HG02938 (cell line): ENCODE results near the gene KDSR.

ENCODE experiments used
- ATAC-seq: cut with Tn5 transposase; IDR thresholded peaks from one replicate; pipeline ENCODE4 v1.9.1; 2021; ENCODE audit warnings: mild to moderate bottlenecking, moderate library complexity; ENCODE audit not compliant: unreplicated experiment

The KDSR gene

GRCh38 chr18:63322206-63322605 is 44.8 kb downstream of the KDSR start:
- ATAC-seq = no peak

- no peak for ATAC-seq
Measured at GRCh38 chr18:63321291-63321690, 45.7 kb downstream of the KDSR start.

GRCh38 chr18:63320975-63321265 is 46.1 kb downstream of the KDSR start:
- no peak for ATAC-seq

GRCh38 chr18:63320123-63320974 is 46.7 kb downstream of the KDSR start:
- ATAC-seq = peak; percentile 57

- ATAC-seq = peak; percentile 9
Measured at GRCh38 chr18:63319383-63320122, 47.5 kb downstream of the KDSR start, which contains the start of gene BCL2. BCL2 (minus strand) TSS chr18:63319769.

GRCh38 chr18:63318889-63319382 is 48.1 kb downstream of the KDSR start:
- no peak for ATAC-seq

- peak; percentile 51 for ATAC-seq
Measured at GRCh38 chr18:63317982-63318888, 48.8 kb downstream of the KDSR start.

GRCh38 chr18:63317556-63317946 is 49.5 kb downstream of the KDSR start:
- ATAC-seq = no peak

- no peak for ATAC-seq
Measured at GRCh38 chr18:63316612-63317555, 50.1 kb downstream of the KDSR start.

GRCh38 chr18:63315876-63316275 is 51.1 kb downstream of the KDSR start:
- no peak for ATAC-seq

GRCh38 chr18:63315131-63315662 is 51.8 kb downstream of the KDSR start:
- no peak for ATAC-seq

GRCh38 chr18:63314062-63314790 is 52.8 kb downstream of the KDSR start:
- no peak for ATAC-seq

GRCh38 chr18:63313396-63313917 is 53.5 kb downstream of the KDSR start:
- ATAC-seq = no peak

- peak; percentile 41 for ATAC-seq
Measured at GRCh38 chr18:63312737-63313395, 54.1 kb downstream of the KDSR start.

GRCh38 chr18:63312019-63312409 is 55.0 kb downstream of the KDSR start:
- ATAC-seq = peak; percentile 3

GRCh38 chr18:63311118-63312018 is 55.6 kb downstream of the KDSR start:
- ATAC-seq = peak; percentile 76

GRCh38 chr18:63309422-63309821 is 57.6 kb downstream of the KDSR start:
- ATAC-seq = no peak
